Mucosa of descending colon (tissue), 3 donors: Measurements from ENCODE around the gene IFT57. TPM values are rescaled to one million over a fixed set of nuclear protein-coding genes. Genes with fewer than 3 reads are reported as not detected.

ENCODE experiments used
- ATAC-seq: fragments of 200-7000 bp; cut with Tn5 transposase; one replicate; pipeline ENCODE4 v1.9.1; 2020; ENCODE audit warnings: mild to moderate bottlenecking, moderate library complexity
- DNase-seq, 3 donors: peaks; one replicate each; pipeline ENCODE4 v3.0.0-alpha.2; 2020
- H3K36me3 ChIP-seq: fragments of 200-600 bp; one replicate; pipeline ENCODE4 v1.8.0; 2021; ENCODE audit warnings: low read depth, mild to moderate bottlenecking
- H3K4me1 ChIP-seq: fragments of 200-600 bp; one replicate; pipeline ENCODE4 v1.8.0; 2021; ENCODE audit warnings: low read depth, mild to moderate bottlenecking
- H3K4me3 ChIP-seq: fragments of 200-600 bp; one replicate; pipeline ENCODE4 v1.8.0; 2021; ENCODE audit warnings: mild to moderate bottlenecking
- H3K9me3 ChIP-seq: fragments of 200-600 bp; one replicate; pipeline ENCODE4 v1.8.0; 2021; ENCODE audit warnings: mild to moderate bottlenecking
- CTCF ChIP-seq: fragments of 200-600 bp; IDR thresholded peaks from one replicate; pipeline ENCODE4 v1.8.0; 2022; ENCODE audit warnings: antibody characterized with exemption, mild to moderate bottlenecking
- intact Hi-C, 2 donors: fragments of 100-400 bp; cut with DNase I in 1 of 2; cut with micrococcal nuclease in 1 of 2; formaldehyde crosslinking; loops; one replicate each; pipeline versions ENCODE4 v1.11.0 to v1.11.1; 2022; cut with DNase I, micrococcal nuclease
- total RNA-seq, 3 donors: library from RNA; stranded (reverse); fragmentation: NEBNext Ultra II Directional in 2 of 3; extraction: Animal tissue kit (Norgen Biotek cat#: 25700) in 2 of 3; gene quantifications; one replicate each; pipeline versions ENCODE4 v1.2.1 to v1.2.4, GENCODE V29; 2021 to 2023
- donor health status: DM: no; HTN: no; CAD: no; lungs with moderate emphysema.
- donor health status: DM: no; HTN: no; CAD: no.
- donor health status: DM: no; HTN: yes; CAD: no.

Gene IFT57
- total RNA-seq, 3 donors from 2014 or later, result 45.4 to 62.9 (median 50.9) TPM

DNA sequence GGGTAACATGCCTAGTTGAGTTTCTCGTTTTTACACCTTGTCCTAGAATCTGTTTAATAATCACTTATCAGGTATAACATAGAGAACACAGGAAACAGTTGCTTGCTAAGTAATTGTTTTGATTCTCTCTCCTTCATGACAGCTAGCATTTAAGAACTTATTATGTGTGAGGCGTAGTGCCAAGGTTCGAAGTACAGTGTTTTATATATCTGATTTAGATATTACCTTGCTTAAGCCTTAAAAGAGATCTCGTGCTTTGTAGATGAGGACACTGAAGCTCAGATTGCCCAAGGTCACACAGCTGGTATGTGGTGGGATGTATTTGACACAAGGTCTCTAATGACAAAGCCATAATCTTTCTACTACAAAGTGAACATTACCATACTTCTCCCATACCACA is 29.0 kb upstream of the IFT57 start:
- Histone ChIP-seq H3K4me1 (peaks cover 7% of the 10 kb centered on the region), H3K36me3 (no peaks in the 10 kb centered on the region), H3K4me3 (no peak overlapping the region), H3K9me3 (no peaks in the 10 kb centered on the region)
- intact Hi-C loops, result no loop called here
- DNase-seq (peak in 1 of 3 donors; percentile 85), ATAC-seq (peak; percentile 76)
- TF ChIP-seq CTCF, result no peak

- Histone ChIP-seq H3K9me3 (no peaks in the 10 kb centered on the region), H3K36me3 (no peaks in the 10 kb centered on the region), H3K4me1 (peaks cover 7% of the 10 kb centered on the region), H3K4me3 (no peak overlapping the region)
- DNase-seq (no peak), ATAC-seq (peak; percentile 86)
- no peak for TF ChIP-seq CTCF
- intact Hi-C loops, result no loop called here
Observed at GRCh38 chr3:108250626-108251025, 28.4 kb upstream of the IFT57 start.

DNA sequence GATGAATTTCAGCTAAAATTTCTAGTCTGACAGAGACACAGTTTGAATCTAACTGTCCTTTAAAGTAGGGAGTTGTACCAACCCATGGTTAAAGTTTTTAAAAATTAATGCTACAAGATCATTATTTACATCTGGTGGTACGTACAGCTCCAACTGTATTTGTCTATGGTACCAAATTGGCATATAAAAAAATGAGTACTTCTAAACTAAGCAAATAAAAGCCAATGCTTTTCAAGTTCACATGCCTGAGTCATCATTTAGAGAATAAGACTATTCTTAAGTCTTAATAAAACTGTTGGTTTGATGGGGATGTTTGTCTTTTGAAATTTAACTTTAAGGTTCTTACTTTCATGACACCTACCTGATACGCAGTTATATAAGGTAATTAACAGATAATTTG is 21.0 kb upstream of the IFT57 start:
- TF ChIP-seq CTCF, result no peak
- H3K4me3 ChIP-seq, result no peak overlapping the region
- no peak for ATAC-seq
- no peak for DNase-seq
- H3K36me3 ChIP-seq, result no peaks in the 10 kb centered on the region
- H3K4me1 ChIP-seq, result peaks cover 5% of the 10 kb centered on the region
- H3K9me3 ChIP-seq, result no peaks in the 10 kb centered on the region
- intact Hi-C loops, result no loop called here

DNA sequence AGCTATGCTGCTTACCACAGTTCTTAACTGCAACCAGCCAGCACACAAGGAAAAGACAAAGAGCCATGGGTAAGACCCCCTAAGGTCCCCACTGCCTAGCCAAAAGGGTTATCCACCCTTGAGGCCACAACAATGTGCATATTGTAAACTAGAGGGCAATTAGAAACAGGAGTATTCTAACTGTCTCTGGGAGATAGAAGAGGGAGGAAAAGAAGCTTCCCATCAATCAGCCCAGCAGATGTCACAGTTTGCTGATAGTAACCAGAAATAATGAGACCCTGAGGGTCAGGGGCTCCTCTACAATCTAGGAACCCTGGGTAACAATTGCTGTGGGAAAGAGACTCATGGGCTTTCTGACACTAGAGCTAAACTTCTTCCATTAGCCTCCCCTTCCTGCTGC is 20.6 kb upstream of the IFT57 start:
- Histone ChIP-seq H3K9me3 (no peaks in the 10 kb centered on the region), H3K36me3 (no peaks in the 10 kb centered on the region), H3K4me3 (no peak overlapping the region), H3K4me1 (peaks cover 5% of the 10 kb centered on the region)
- DNase-seq (no peak), ATAC-seq (no peak)
- no peak for TF ChIP-seq CTCF
- intact Hi-C loops, result no loop called here

DNA sequence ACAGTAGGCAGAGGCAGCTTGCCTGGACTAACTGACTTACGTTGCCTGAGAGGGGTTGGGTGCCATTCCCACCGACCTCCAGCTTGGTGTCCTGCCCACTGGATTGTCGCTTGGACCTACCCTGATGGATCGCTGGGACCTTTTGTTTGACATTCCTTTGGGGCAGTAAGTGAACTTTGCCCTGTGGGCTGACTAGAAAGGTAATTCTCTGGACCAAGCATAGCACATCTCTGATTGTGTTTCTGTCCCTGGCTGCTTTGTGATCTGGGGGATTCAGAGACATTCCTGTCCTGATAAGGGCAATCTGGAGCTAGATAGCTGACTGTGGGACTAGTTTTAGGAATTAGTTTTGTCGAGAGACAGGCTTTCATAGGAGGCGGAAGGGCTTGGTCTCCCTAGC is 19.5 kb upstream of the IFT57 start:
- TF ChIP-seq CTCF, result no peak
- Histone ChIP-seq H3K36me3 (no peaks in the 10 kb centered on the region), H3K4me3 (no peak overlapping the region), H3K9me3 (no peaks in the 10 kb centered on the region), H3K4me1 (peaks cover 5% of the 10 kb centered on the region)
- intact Hi-C loops, result no loop called here
- DNase-seq, result no peak
- no peak for ATAC-seq

- H3K4me3 ChIP-seq, result no peak overlapping the region
- ATAC-seq (no peak), DNase-seq (no peak)
- H3K36me3 ChIP-seq, result no peaks in the 10 kb centered on the region
- intact Hi-C loops, result no loop called here
- TF ChIP-seq CTCF, result no peak
- H3K4me1 ChIP-seq, result peaks cover 5% of the 10 kb centered on the region
- no peaks in the 10 kb centered on the region for H3K9me3 ChIP-seq
Observed at GRCh38 chr3:108241146-108241545, 18.9 kb upstream of the IFT57 start.
